ENCODE data around the gene INO80E.

INO80E gene

GRCh38 chr16:29993191-29993902, 2.7 kb upstream of the INO80E start:
- no peak for DNase-seq

- no peak for DNase-seq
These were observed 2.0 kb upstream of the INO80E start for GRCh38 chr16:29993903-29994599.

GRCh38 chr16:29994600-29995323, 1.3 kb upstream of the INO80E start:
- peak in 1 of 2 experiments; percentile 9 for DNase-seq

- DNase-seq, result peak in 1 of 2 experiments; percentile 46
These were observed 624 bp upstream of the INO80E start, which contains the start of gene HIRIP3 for GRCh38 chr16:29995324-29995910. TSS of gene HIRIP3 (minus strand) at chr16:29995617. CDS start at chr16:29995605, 12 bp downstream.

- no peak for DNase-seq
These were observed 767 bp downstream of the INO80E start for GRCh38 chr16:29996766-29997250.

- no peak for DNase-seq
These were observed 3.6 kb downstream of the INO80E start for GRCh38 chr16:29999605-30000004.

GRCh38 chr16:30000735-30001631, 4.9 kb downstream of the INO80E start:
- DNase-seq, result no peak

GRCh38 chr16:30002614-30003346, 6.7 kb downstream of the INO80E start:
- no peak for DNase-seq

GRCh38 chr16:30003670-30004423, 7.8 kb downstream of the INO80E start:
- no peak for DNase-seq

- DNase-seq, result no peak
These were observed 8.4 kb downstream of the INO80E start for GRCh38 chr16:30004424-30004776.

GRCh38 chr16:30004811-30005242, 8.8 kb downstream of the INO80E start:
- no peak for DNase-seq

GRCh38 chr16:30005341-30006094, 9.5 kb downstream of the INO80E start:
- no peak for DNase-seq

GRCh38 chr16:30006095-30006473, 10.0 kb downstream of the INO80E start:
- no peak for DNase-seq

GRCh38 chr16:30006659-30007377, 10.8 kb downstream of the INO80E start:
- DNase-seq, result no peak

GRCh38 chr16:30007378-30007895, 11.4 kb downstream of the INO80E start:
- DNase-seq, result no peak

- DNase-seq, result no peak
These were observed 13.2 kb downstream of the INO80E start for GRCh38 chr16:30009085-30009862.

GRCh38 chr16:30009990-30010843, 14.2 kb downstream of the INO80E start:
- DNase-seq, result no peak
